ENCODE data around the gene MPPED2. TPM values are rescaled to one million over a fixed set of nuclear protein-coding genes. Genes with fewer than 3 reads are reported as not detected.

Gene MPPED2
- total and polyA plus RNA-seq, 4 experiments from 2014 or later, result not detected

- POLR2A ChIA-PET (ENCODE audit: partially characterized antibody), result no interaction called here
- H3K9me3 Mint-ChIP-seq, result peaks cover 0 to 4% (median 0%) of the 10 kb centered on the region in 8 donors
- intact Hi-C loops (cut with micrococcal nuclease), result no loop called here
These were observed 123.7 kb downstream of the MPPED2 start for GRCh38 chr11:30462421-30462820.

GRCh38 chr11:30459821-30460220, 126.3 kb downstream of the MPPED2 start:
- Histone ChIP-seq H3K4me3 (ENCODE audit: low read length in 2 of 2) (no peak overlapping the region), H3K27me3 (ENCODE audit: insufficient read depth, low read length) (no peaks in the 10 kb centered on the region), H3K9me3 (ENCODE audit: control insufficient read depth in 1 of 2, low read length in 2 of 2) (no peaks in the 10 kb centered on the region), H3K4me1 (ENCODE audit: insufficient read depth, low read length) (no peaks in the 10 kb centered on the region), H3K36me3 (ENCODE audit: insufficient read depth, low read length) (no peaks in the 10 kb centered on the region), H3K27ac (ENCODE audit: low read depth, low read length) (no peak overlapping the region)
- Mint-ChIP-seq H3K4me1 (peaks cover 0 to 2% (median 0%) of the 10 kb centered on the region in 4 donors), H3K9me3 (peaks cover 0 to 4% (median 0%) of the 10 kb centered on the region in 8 donors), H3K4me3 (no peak overlapping the region), H3K27me3 (no peaks in the 10 kb centered on the region), H3K36me3 (no peaks in the 10 kb centered on the region), H3K27ac (no peak overlapping the region)
- ChIA-PET CTCF (ENCODE audit: partially characterized antibody) (no interaction called here), POLR2A (ENCODE audit: partially characterized antibody) (no interaction called here)
- no peak for DNase-seq
- intact Hi-C loops (cut with micrococcal nuclease), result no loop called here

More at GRCh38 chr11:30462421-30462820, 123.7 kb downstream of the MPPED2 start:
- Mint-ChIP-seq H3K36me3 (no peaks in the 10 kb centered on the region), H3K4me3 (no peak overlapping the region), H3K27me3 (no peaks in the 10 kb centered on the region), H3K27ac (no peak overlapping the region), H3K4me1 (peaks cover 0 to 2% (median 0%) of the 10 kb centered on the region in 4 donors)
- Histone ChIP-seq H3K27me3 (ENCODE audit: insufficient read depth, low read length) (no peaks in the 10 kb centered on the region), H3K36me3 (ENCODE audit: insufficient read depth, low read length) (no peaks in the 10 kb centered on the region), H3K9me3 (ENCODE audit: control insufficient read depth in 1 of 2, low read length in 2 of 2) (no peaks in the 10 kb centered on the region), H3K27ac (ENCODE audit: low read depth, low read length) (no peak overlapping the region), H3K4me3 (ENCODE audit: low read length in 2 of 2) (no peak overlapping the region), H3K4me1 (ENCODE audit: insufficient read depth, low read length) (no peaks in the 10 kb centered on the region)
- DNase-seq, result no peak
- CTCF ChIA-PET (ENCODE audit: partially characterized antibody), result no interaction called here

- no peaks in the 10 kb centered on the region for H3K36me3 ChIP-seq (ENCODE audit: insufficient read depth, low read length)
- Mint-ChIP-seq H3K36me3 (no peaks in the 10 kb centered on the region), H3K27me3 (no peaks in the 10 kb centered on the region), H3K4me1 (peaks cover 0 to 2% (median 0%) of the 10 kb centered on the region in 4 donors), H3K9me3 (peaks cover 0 to 4% (median 0%) of the 10 kb centered on the region in 8 donors), H3K4me3 (no peak overlapping the region), H3K27ac (no peak overlapping the region)
- H3K4me3 ChIP-seq (ENCODE audit: low read length in 2 of 2), result no peak overlapping the region
- H3K27ac ChIP-seq (ENCODE audit: low read depth, low read length), result no peak overlapping the region
- no peaks in the 10 kb centered on the region for H3K27me3 ChIP-seq (ENCODE audit: insufficient read depth, low read length)
- no peaks in the 10 kb centered on the region for H3K4me1 ChIP-seq (ENCODE audit: insufficient read depth, low read length)
- intact Hi-C loops (cut with micrococcal nuclease), result no loop called here
- ChIA-PET CTCF (ENCODE audit: partially characterized antibody) (interaction anchor here (0.7 kb wide), 1 partner anchor 181 kb away, joined by 5 read pairs; no protein-coding TSS in a partner anchor), POLR2A (ENCODE audit: partially characterized antibody) (no interaction called here)
- no peak for DNase-seq
- H3K9me3 ChIP-seq (ENCODE audit: control insufficient read depth in 1 of 2, low read length in 2 of 2), result no peaks in the 10 kb centered on the region
These were observed 126.8 kb downstream of the MPPED2 start for GRCh38 chr11:30459306-30459705.

- ChIA-PET CTCF (ENCODE audit: partially characterized antibody) (interaction anchor here (0.7 kb wide), 1 partner anchor 182 kb away, joined by 5 read pairs; no protein-coding TSS in a partner anchor), POLR2A (ENCODE audit: partially characterized antibody) (no interaction called here)
- no peak for DNase-seq
- Mint-ChIP-seq H3K9me3 (peaks cover 0 to 4% (median 0%) of the 10 kb centered on the region in 8 donors), H3K27ac (no peak overlapping the region), H3K4me1 (peaks cover 0 to 2% (median 0%) of the 10 kb centered on the region in 4 donors), H3K4me3 (no peak overlapping the region), H3K36me3 (no peaks in the 10 kb centered on the region), H3K27me3 (no peaks in the 10 kb centered on the region)
- Histone ChIP-seq H3K27ac (ENCODE audit: low read depth, low read length) (no peak overlapping the region), H3K36me3 (ENCODE audit: insufficient read depth, low read length) (no peaks in the 10 kb centered on the region), H3K4me1 (ENCODE audit: insufficient read depth, low read length) (no peaks in the 10 kb centered on the region), H3K27me3 (ENCODE audit: insufficient read depth, low read length) (no peaks in the 10 kb centered on the region), H3K4me3 (ENCODE audit: low read length in 2 of 2) (no peak overlapping the region), H3K9me3 (ENCODE audit: control insufficient read depth in 1 of 2, low read length in 2 of 2) (no peaks in the 10 kb centered on the region)
- intact Hi-C loops (cut with micrococcal nuclease), result no loop called here
These were observed 127.6 kb downstream of the MPPED2 start for GRCh38 chr11:30458541-30458940.

GRCh38 chr11:30457087-30457486, 129.1 kb downstream of the MPPED2 start:
- CTCF ChIA-PET (ENCODE audit: partially characterized antibody), result interaction anchor here (1.4 kb wide), 1 partner anchor 14 kb away, joined by 3 read pairs; no protein-coding TSS in a partner anchor

GRCh38 chr11:30455025-30455424, 131.1 kb downstream of the MPPED2 start:
- ChIA-PET CTCF (ENCODE audit: partially characterized antibody) (no interaction called here), POLR2A (ENCODE audit: partially characterized antibody) (no interaction called here)
- Histone ChIP-seq H3K36me3 (ENCODE audit: insufficient read depth, low read length) (no peaks in the 10 kb centered on the region), H3K9me3 (ENCODE audit: control insufficient read depth in 1 of 2, low read length in 2 of 2) (no peaks in the 10 kb centered on the region), H3K27ac (ENCODE audit: low read depth, low read length) (no peak overlapping the region), H3K4me3 (ENCODE audit: low read length in 2 of 2) (no peak overlapping the region), H3K27me3 (ENCODE audit: insufficient read depth, low read length) (no peaks in the 10 kb centered on the region), H3K4me1 (ENCODE audit: insufficient read depth, low read length) (no peaks in the 10 kb centered on the region)
- peaks cover 2 to 3% of the 10 kb centered on the region in 2 donors for H3K27me3 Mint-ChIP-seq
- no peak for DNase-seq
- intact Hi-C loops (cut with micrococcal nuclease), result no loop called here
- no peaks in the 10 kb centered on the region for H3K4me1 Mint-ChIP-seq
- no peak overlapping the region for H3K4me3 Mint-ChIP-seq
- no peak overlapping the region for H3K27ac Mint-ChIP-seq
- peaks cover 0 to 4% (median 0%) of the 10 kb centered on the region in 8 donors for H3K9me3 Mint-ChIP-seq
- no peaks in the 10 kb centered on the region for H3K36me3 Mint-ChIP-seq

More at GRCh38 chr11:30457087-30457486, 129.1 kb downstream of the MPPED2 start:
- DNase-seq, result no peak
- no peaks in the 10 kb centered on the region for H3K9me3 ChIP-seq (ENCODE audit: control insufficient read depth in 1 of 2, low read length in 2 of 2)
- H3K4me1 Mint-ChIP-seq, result peaks cover 0 to 2% (median 0%) of the 10 kb centered on the region in 4 donors
- no peak overlapping the region for H3K4me3 Mint-ChIP-seq
- no peaks in the 10 kb centered on the region for H3K27me3 ChIP-seq (ENCODE audit: insufficient read depth, low read length)
- H3K27me3 Mint-ChIP-seq, result peaks cover 0 to 2% of the 10 kb centered on the region in 2 donors
- no peaks in the 10 kb centered on the region for H3K36me3 Mint-ChIP-seq
- H3K36me3 ChIP-seq (ENCODE audit: insufficient read depth, low read length), result no peaks in the 10 kb centered on the region
- no peak overlapping the region for H3K4me3 ChIP-seq (ENCODE audit: low read length in 2 of 2)
- peaks cover 0 to 4% (median 0%) of the 10 kb centered on the region in 8 donors for H3K9me3 Mint-ChIP-seq
- POLR2A ChIA-PET (ENCODE audit: partially characterized antibody), result no interaction called here
- H3K27ac ChIP-seq (ENCODE audit: low read depth, low read length), result no peak overlapping the region
- no peak overlapping the region for H3K27ac Mint-ChIP-seq
- intact Hi-C loops (cut with micrococcal nuclease), result no loop called here
- no peaks in the 10 kb centered on the region for H3K4me1 ChIP-seq (ENCODE audit: insufficient read depth, low read length)

- Mint-ChIP-seq H3K9me3 (peaks cover 0 to 4% (median 0%) of the 10 kb centered on the region in 8 donors), H3K27ac (no peak overlapping the region), H3K4me3 (no peak overlapping the region), H3K4me1 (no peaks in the 10 kb centered on the region), H3K36me3 (no peaks in the 10 kb centered on the region), H3K27me3 (peaks cover 2 to 3% of the 10 kb centered on the region in 2 donors)
- ChIA-PET CTCF (ENCODE audit: partially characterized antibody) (no interaction called here), POLR2A (ENCODE audit: partially characterized antibody) (no interaction called here)
- no peaks in the 10 kb centered on the region for H3K36me3 ChIP-seq (ENCODE audit: insufficient read depth, low read length)
- no peaks in the 10 kb centered on the region for H3K4me1 ChIP-seq (ENCODE audit: insufficient read depth, low read length)
- no peaks in the 10 kb centered on the region for H3K9me3 ChIP-seq (ENCODE audit: control insufficient read depth in 1 of 2, low read length in 2 of 2)
- H3K4me3 ChIP-seq (ENCODE audit: low read length in 2 of 2), result no peak overlapping the region
- no peak for DNase-seq
- H3K27me3 ChIP-seq (ENCODE audit: insufficient read depth, low read length), result no peaks in the 10 kb centered on the region
- no peak overlapping the region for H3K27ac ChIP-seq (ENCODE audit: low read depth, low read length)
- intact Hi-C loops (cut with micrococcal nuclease), result no loop called here
These were observed 131.6 kb downstream of the MPPED2 start for GRCh38 chr11:30454541-30454940.

Data from CD4-positive, alpha-beta memory T cell (primary cell).